Neural cell (in vitro differentiated cells): Measurements from ENCODE around the gene ARHGDIB. TPM values are rescaled to one million over a fixed set of nuclear protein-coding genes. Genes with fewer than 3 reads are reported as not detected.

Experiments used
- H2AFZ ChIP-seq: fragments of 200-600, 300-800 bp; sonication (generic), shearing (Covaris generic); 2 replicates; pipeline ENCODE4 v1.6.0; 2014; ENCODE audit warnings: low read depth, mild to moderate bottlenecking, antibody characterized with exemption, low read length, moderate library complexity
- H3F3A ChIP-seq: fragments of 200-600 bp; shearing (Covaris generic); 2 replicates; pipeline ENCODE4 v1.6.1; 2016; ENCODE audit warnings: mild to moderate bottlenecking, moderate library complexity, mixed read lengths, antibody characterized with exemption, low read length; ENCODE audit not compliant: insufficient read depth, poor library complexity, severe bottlenecking
- H3K27ac ChIP-seq: fragments of 200-600, 300-800 bp; sonication (generic), shearing (Covaris generic); 2 replicates; pipeline ENCODE4 v1.5.1; 2014; ENCODE audit warnings: mild to moderate bottlenecking, low read length, moderate library complexity
- H3K27me3 ChIP-seq: fragments of 300-800, 200-600 bp; sonication (generic), shearing (Covaris generic); 2 replicates; pipeline ENCODE4 v1.6.0; 2014; ENCODE audit warnings: mild to moderate bottlenecking, low read depth, low read length, moderate library complexity; ENCODE audit not compliant: insufficient read depth
- H3K36me3 ChIP-seq: fragments of 300-800, 200-600 bp; sonication (generic), shearing (Covaris generic); 2 replicates; pipeline ENCODE4 v1.5.1; 2014; ENCODE audit warnings: mild to moderate bottlenecking, antibody characterized with exemption, low read length, moderate library complexity; ENCODE audit not compliant: insufficient read depth
- H3K4me2 ChIP-seq: fragments of 300-800, 200-600 bp; sonication (generic), shearing (Covaris generic); 2 replicates; pipeline ENCODE4 v1.6.0; 2014; ENCODE audit warnings: mild to moderate bottlenecking, low read length
- H3K4me3 ChIP-seq: fragments of 300-800, 200-600 bp; sonication (generic), shearing (Covaris generic); 2 replicates; pipeline ENCODE4 v1.5.1; 2014; ENCODE audit warnings: mild to moderate bottlenecking, low read length, moderate library complexity
- H3K79me2 ChIP-seq: fragments of 200-600 bp; shearing (Covaris generic); replicated peaks from 2 replicates; pipeline ENCODE4 v1.6.0; 2014; ENCODE audit warnings: mild to moderate bottlenecking, low read length, moderate library complexity; ENCODE audit not compliant: insufficient read depth
- H3K9ac ChIP-seq: fragments of 300-800, 200-600 bp; sonication (generic), shearing (Covaris generic); 2 replicates; pipeline ENCODE4 v1.6.1; 2016; ENCODE audit warnings: mild to moderate bottlenecking, low read length, mixed read lengths
- H3K9me2 ChIP-seq: fragments of 200-600 bp; shearing (Covaris generic); 2 replicates; pipeline ENCODE4 v1.6.1; 2016; ENCODE audit warnings: mild to moderate bottlenecking, low read length, mixed read lengths; ENCODE audit not compliant: insufficient read depth
- H3K9me3 ChIP-seq: fragments of 200-600, 300-800 bp; sonication (generic), shearing (Covaris generic); 2 replicates; pipeline ENCODE4 v1.6.1; 2016; ENCODE audit warnings: mild to moderate bottlenecking, mixed run types, low read length, moderate library complexity, mixed read lengths
- H4K20me1 ChIP-seq: fragments of 200-600 bp; shearing (Covaris generic); 2 replicates; pipeline ENCODE4 v1.6.1; 2016; ENCODE audit warnings: mild to moderate bottlenecking, mixed run types; ENCODE audit not compliant: insufficient read depth
- EP300 ChIP-seq: fragments of 450-650 bp; conservative IDR thresholded peaks from 2 replicates; pipeline ENCODE4 v1.6.1; 2014; ENCODE audit warnings: antibody characterized with exemption, mild to moderate bottlenecking, moderate library complexity; ENCODE audit not compliant: poor library complexity, severe bottlenecking
- EZH2 ChIP-seq: fragments of 200-600, 300-800 bp; shearing (Covaris generic), sonication (generic); IDR thresholded peaks from 2 replicates; pipeline ENCODE4 v1.6.1; 2014; ENCODE audit warnings: antibody characterized with exemption, low read length, borderline replicate concordance, mild to moderate bottlenecking; ENCODE audit not compliant: insufficient read depth, poor library complexity, severe bottlenecking
- MXI1 ChIP-seq: fragments of 450-650 bp; conservative IDR thresholded peaks from 2 replicates; pipeline ENCODE4 v1.6.1; 2014; ENCODE audit warnings: antibody characterized with exemption, mild to moderate bottlenecking; ENCODE audit not compliant: poor library complexity, severe bottlenecking
- POLR2AphosphoS5 ChIP-seq: IDR thresholded peaks from 2 replicates; pipeline ENCODE4 v1.6.1; 2012
- RAD21 ChIP-seq: fragments of 450-650 bp; conservative IDR thresholded peaks from 2 replicates; pipeline ENCODE4 v1.6.1; 2014; ENCODE audit warnings: antibody characterized with exemption, mild to moderate bottlenecking, moderate library complexity
- SMC3 ChIP-seq: fragments of 450-650 bp; conservative IDR thresholded peaks from 2 replicates; pipeline ENCODE4 v1.6.1; 2014; ENCODE audit warnings: antibody characterized with exemption, mild to moderate bottlenecking, moderate library complexity; ENCODE audit not compliant: poor library complexity
- TAF1 ChIP-seq: IDR thresholded peaks from 2 replicates; pipeline ENCODE4 v1.6.1; 2012; ENCODE audit warnings: low read depth
- polyA plus RNA-seq: library from polyadenylated mRNA; depleted of rRNA; stranded (reverse); fragments of >200 nt; gene quantifications from 2 replicates; pipeline ENCODE4 v1.2.3, GENCODE V29; 2014
- TF ChIP-seq, protein P1 (sequence below): IDR thresholded peaks from 2 replicates; pipeline ENCODE4 v1.6.1; 2012; ENCODE audit warnings: borderline replicate concordance
- TF ChIP-seq, protein P2 (sequence below): fragments of 450-650 bp; IDR thresholded peaks from 2 replicates; pipeline ENCODE4 v1.5.1; 2014; ENCODE audit warnings: antibody characterized with exemption, mild to moderate bottlenecking, moderate library complexity; ENCODE audit not compliant: poor library complexity, severe bottlenecking

ARHGDIB gene
- polyA plus RNA-seq, 1 donor from 2014 or later = 7.7 TPM

GRCh38 chr12:15004421-15004820 is 43.0 kb upstream of the ARHGDIB start:
- TF ChIP-seq RAD21 (no peak), POLR2AphosphoS5 (no peak), MXI1 (no peak), SMC3 (no peak), EZH2 (no peak), TAF1 (no peak), EP300 (no peak)
- TF ChIP-seq, protein P1, sequence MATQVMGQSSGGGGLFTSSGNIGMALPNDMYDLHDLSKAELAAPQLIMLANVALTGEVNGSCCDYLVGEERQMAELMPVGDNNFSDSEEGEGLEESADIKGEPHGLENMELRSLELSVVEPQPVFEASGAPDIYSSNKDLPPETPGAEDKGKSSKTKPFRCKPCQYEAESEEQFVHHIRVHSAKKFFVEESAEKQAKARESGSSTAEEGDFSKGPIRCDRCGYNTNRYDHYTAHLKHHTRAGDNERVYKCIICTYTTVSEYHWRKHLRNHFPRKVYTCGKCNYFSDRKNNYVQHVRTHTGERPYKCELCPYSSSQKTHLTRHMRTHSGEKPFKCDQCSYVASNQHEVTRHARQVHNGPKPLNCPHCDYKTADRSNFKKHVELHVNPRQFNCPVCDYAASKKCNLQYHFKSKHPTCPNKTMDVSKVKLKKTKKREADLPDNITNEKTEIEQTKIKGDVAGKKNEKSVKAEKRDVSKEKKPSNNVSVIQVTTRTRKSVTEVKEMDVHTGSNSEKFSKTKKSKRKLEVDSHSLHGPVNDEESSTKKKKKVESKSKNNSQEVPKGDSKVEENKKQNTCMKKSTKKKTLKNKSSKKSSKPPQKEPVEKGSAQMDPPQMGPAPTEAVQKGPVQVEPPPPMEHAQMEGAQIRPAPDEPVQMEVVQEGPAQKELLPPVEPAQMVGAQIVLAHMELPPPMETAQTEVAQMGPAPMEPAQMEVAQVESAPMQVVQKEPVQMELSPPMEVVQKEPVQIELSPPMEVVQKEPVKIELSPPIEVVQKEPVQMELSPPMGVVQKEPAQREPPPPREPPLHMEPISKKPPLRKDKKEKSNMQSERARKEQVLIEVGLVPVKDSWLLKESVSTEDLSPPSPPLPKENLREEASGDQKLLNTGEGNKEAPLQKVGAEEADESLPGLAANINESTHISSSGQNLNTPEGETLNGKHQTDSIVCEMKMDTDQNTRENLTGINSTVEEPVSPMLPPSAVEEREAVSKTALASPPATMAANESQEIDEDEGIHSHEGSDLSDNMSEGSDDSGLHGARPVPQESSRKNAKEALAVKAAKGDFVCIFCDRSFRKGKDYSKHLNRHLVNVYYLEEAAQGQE = no peak
- TF ChIP-seq, protein P2, sequence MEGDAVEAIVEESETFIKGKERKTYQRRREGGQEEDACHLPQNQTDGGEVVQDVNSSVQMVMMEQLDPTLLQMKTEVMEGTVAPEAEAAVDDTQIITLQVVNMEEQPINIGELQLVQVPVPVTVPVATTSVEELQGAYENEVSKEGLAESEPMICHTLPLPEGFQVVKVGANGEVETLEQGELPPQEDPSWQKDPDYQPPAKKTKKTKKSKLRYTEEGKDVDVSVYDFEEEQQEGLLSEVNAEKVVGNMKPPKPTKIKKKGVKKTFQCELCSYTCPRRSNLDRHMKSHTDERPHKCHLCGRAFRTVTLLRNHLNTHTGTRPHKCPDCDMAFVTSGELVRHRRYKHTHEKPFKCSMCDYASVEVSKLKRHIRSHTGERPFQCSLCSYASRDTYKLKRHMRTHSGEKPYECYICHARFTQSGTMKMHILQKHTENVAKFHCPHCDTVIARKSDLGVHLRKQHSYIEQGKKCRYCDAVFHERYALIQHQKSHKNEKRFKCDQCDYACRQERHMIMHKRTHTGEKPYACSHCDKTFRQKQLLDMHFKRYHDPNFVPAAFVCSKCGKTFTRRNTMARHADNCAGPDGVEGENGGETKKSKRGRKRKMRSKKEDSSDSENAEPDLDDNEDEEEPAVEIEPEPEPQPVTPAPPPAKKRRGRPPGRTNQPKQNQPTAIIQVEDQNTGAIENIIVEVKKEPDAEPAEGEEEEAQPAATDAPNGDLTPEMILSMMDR = no peak
- no peak overlapping the region for H3K4me3 ChIP-seq
- H2AFZ ChIP-seq = no peak overlapping the region
- no peak overlapping the region for H3K9ac ChIP-seq
- no peaks in the 10 kb centered on the region for H3K9me3 ChIP-seq
- no peak overlapping the region for H3K4me2 ChIP-seq
- H4K20me1 ChIP-seq = no peaks in the 10 kb centered on the region
- no peaks in the 10 kb centered on the region for H3K9me2 ChIP-seq
- no peaks in the 10 kb centered on the region for H3K79me2 ChIP-seq
- H3F3A ChIP-seq = no peaks in the 10 kb centered on the region
- no peaks in the 10 kb centered on the region for H3K27me3 ChIP-seq
- H3K36me3 ChIP-seq = no peaks in the 10 kb centered on the region
- H3K27ac ChIP-seq = no peak overlapping the region

DNA sequence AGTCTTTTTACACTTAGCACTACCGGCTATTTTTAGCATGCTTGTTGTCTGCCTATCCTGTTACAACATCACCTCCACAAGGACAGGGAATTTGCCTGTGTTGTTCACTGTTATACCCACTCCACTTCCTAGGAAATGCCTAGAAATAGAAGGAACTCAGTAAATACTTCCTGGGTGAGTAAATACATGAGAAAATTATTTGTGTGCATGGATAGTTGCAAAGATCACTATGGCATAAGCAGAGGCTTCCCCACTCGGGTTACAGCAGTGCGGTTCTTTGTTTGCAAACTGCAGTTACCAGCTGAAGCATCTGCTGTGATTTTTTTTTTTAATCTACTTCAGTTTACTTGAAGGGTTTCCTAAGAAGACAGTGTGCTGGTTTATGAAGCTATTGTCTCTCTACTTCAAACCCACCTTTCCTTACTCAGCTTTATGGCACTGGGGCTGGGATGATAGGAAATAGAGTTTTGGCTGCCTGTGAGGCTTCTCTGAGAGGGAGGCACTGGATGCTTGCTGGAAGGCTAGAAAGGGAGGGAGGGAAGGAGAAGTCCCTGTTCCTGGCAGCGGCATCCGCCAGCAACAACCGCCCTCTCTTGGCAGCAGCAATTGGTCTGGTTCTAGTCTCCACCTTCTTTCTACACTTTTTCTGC is 40.5 kb upstream of the ARHGDIB start:
- H3F3A ChIP-seq = no peaks in the 10 kb centered on the region
- no peaks in the 10 kb centered on the region for H4K20me1 ChIP-seq
- H3K9me2 ChIP-seq = no peaks in the 10 kb centered on the region
- no peaks in the 10 kb centered on the region for H3K79me2 ChIP-seq
- TF ChIP-seq, protein P1 = no peak
- no peaks in the 10 kb centered on the region for H3K9me3 ChIP-seq
- no peak overlapping the region for H3K4me2 ChIP-seq
- H3K36me3 ChIP-seq = no peaks in the 10 kb centered on the region
- H3K27ac ChIP-seq = no peak overlapping the region
- no peak overlapping the region for H3K9ac ChIP-seq
- no peaks in the 10 kb centered on the region for H3K27me3 ChIP-seq
- no peak overlapping the region for H3K4me3 ChIP-seq
- H2AFZ ChIP-seq = peak overlapping the region; percentile 23
